Measurements from ENCODE around the gene SLC29A2. TPM values are rescaled to one million over a fixed set of nuclear protein-coding genes. Genes with fewer than 3 reads are reported as not detected.
"Not testable (repeated sequence)": the region's sequence is repeated elsewhere in the genome, so short reads cannot be mapped to it uniquely, and the experiment has no call there.

Gene SLC29A2
- total and polyA plus RNA-seq, 4 donors = 1.2 to 3.3 (median 1.5) TPM

GRCh38 chr11:66321606-66322005 lies 50.0 kb downstream of the SLC29A2 start:
- Histone ChIP-seq H3K36me3 (ENCODE audit: control insufficient read depth in 4 of 4, insufficient read depth in 3 of 4, low read depth in 1 of 4, low read length in 3 of 4) (no peaks in the 10 kb centered on the region), H3K27ac (ENCODE audit: low read depth in 1 of 2, low read length in 2 of 2) (no peak overlapping the region), H3K4me3 (ENCODE audit: low read depth in 1 of 3, low read length in 3 of 3) (no peak overlapping the region), H3K9ac (ENCODE audit: low read depth in 1 of 2, low read length in 2 of 2) (no peak overlapping the region), H3K27me3 (ENCODE audit: control insufficient read depth in 4 of 4, insufficient read depth in 4 of 4, low read length in 3 of 4) (no peaks in the 10 kb centered on the region), H3K4me1 (ENCODE audit: control insufficient read depth in 4 of 4, insufficient read depth in 4 of 4, low read length in 3 of 4) (peaks cover 3 to 12% (median 9%) of the 10 kb centered on the region in 4 donors), H3K9me3 (ENCODE audit: control insufficient read depth in 4 of 4, low read length in 3 of 4) (no peaks in the 10 kb centered on the region)
- no peak for TF ChIP-seq EGR1 (IDR thresholded peaks at IDR 0.05; ENCODE audit: low read depth in 2 of 2)
- no peak for TF ChIP-seq SP1 (IDR thresholded peaks at IDR 0.05)
- no peak for TF ChIP-seq YY1 (IDR thresholded peaks at IDR 0.05)
- TF ChIP-seq TAF1 (conservative IDR thresholded peaks at IDR 0.05) = no peak
- TF ChIP-seq HNF4G (IDR thresholded peaks at IDR 0.05) = no peak
- 96% methylated on average over 4 of the region's 4 CpGs for WGBS
- no peak for DNase-seq (ENCODE audit: low spot score)

GRCh38 chr11:66320748-66321147 lies 50.8 kb downstream of the SLC29A2 start:
- not testable (repeated sequence) for H3K36me3 ChIP-seq (ENCODE audit: control insufficient read depth in 4 of 4, insufficient read depth in 3 of 4, low read depth in 1 of 4, low read length in 3 of 4); H3K4me3 ChIP-seq (ENCODE audit: low read depth in 1 of 3, low read length in 3 of 3); H3K9me3 ChIP-seq (ENCODE audit: control insufficient read depth in 4 of 4, low read length in 3 of 4); H3K27ac ChIP-seq (ENCODE audit: low read depth in 1 of 2, low read length in 2 of 2); H3K27me3 ChIP-seq (ENCODE audit: control insufficient read depth in 4 of 4, insufficient read depth in 4 of 4, low read length in 3 of 4); H3K9ac ChIP-seq (ENCODE audit: low read depth in 1 of 2, low read length in 2 of 2); DNase-seq (ENCODE audit: low spot score)
- H3K4me1 ChIP-seq (ENCODE audit: control insufficient read depth in 4 of 4, insufficient read depth in 4 of 4, low read length in 3 of 4) = peaks cover 3 to 12% (median 9%) of the 10 kb centered on the region in 4 donors
- 91% methylated on average over 6 of the region's 6 CpGs for WGBS

- DNase-seq (ENCODE audit: low spot score); H3K9me3 ChIP-seq (ENCODE audit: control insufficient read depth in 4 of 4, low read length in 3 of 4): not testable (repeated sequence)
- WGBS = 60% methylated on average over 1 of the region's 2 CpGs
Observed at GRCh38 chr11:66320289-66320688, 51.3 kb downstream of the SLC29A2 start.

GRCh38 chr11:66318600-66318970 lies 53.0 kb downstream of the SLC29A2 start:
- DNase-seq (ENCODE audit: low spot score) = no peak
- no peaks in the 10 kb centered on the region for H3K9me3 ChIP-seq (ENCODE audit: control insufficient read depth in 4 of 4, low read length in 3 of 4)
- H3K27me3 ChIP-seq (ENCODE audit: control insufficient read depth in 4 of 4, insufficient read depth in 4 of 4, low read length in 3 of 4) = no peaks in the 10 kb centered on the region
- no peaks in the 10 kb centered on the region for H3K36me3 ChIP-seq (ENCODE audit: control insufficient read depth in 4 of 4, insufficient read depth in 3 of 4, low read depth in 1 of 4, low read length in 3 of 4)
- TF ChIP-seq YY1 (IDR thresholded peaks at IDR 0.05) (no peak), HNF4A (conservative IDR thresholded peaks at IDR 0.05) (no peak), SP1 (IDR thresholded peaks at IDR 0.05) (no peak), RXRA (IDR thresholded peaks at IDR 0.05) (no peak), MAX (IDR thresholded peaks at IDR 0.05) (no peak), FOXA2 (IDR thresholded peaks at IDR 0.05) (no peak), ZBTB33 (IDR thresholded peaks at IDR 0.05) (no peak), REST (IDR thresholded peaks at IDR 0.05) (no peak), EGR1 (IDR thresholded peaks at IDR 0.05; ENCODE audit: low read depth in 2 of 2) (no peak), ATF3 (IDR thresholded peaks at IDR 0.05) (no peak), JUND (IDR thresholded peaks at IDR 0.05) (no peak), TAF1 (conservative IDR thresholded peaks at IDR 0.05) (no peak), HNF4G (IDR thresholded peaks at IDR 0.05) (no peak), NR2F2 (IDR thresholded peaks at IDR 0.05) (no peak)
- no peak overlapping the region for H3K27ac ChIP-seq (ENCODE audit: low read depth in 1 of 2, low read length in 2 of 2)
- H3K4me3 ChIP-seq (ENCODE audit: low read depth in 1 of 3, low read length in 3 of 3) = no peak overlapping the region
- H3K9ac ChIP-seq (ENCODE audit: low read depth in 1 of 2, low read length in 2 of 2) = no peak overlapping the region
- 85% methylated on average over 3 of the region's 3 CpGs for WGBS
- peaks cover 3 to 12% (median 9%) of the 10 kb centered on the region in 4 donors for H3K4me1 ChIP-seq (ENCODE audit: control insufficient read depth in 4 of 4, insufficient read depth in 4 of 4, low read length in 3 of 4)

More at GRCh38 chr11:66320289-66320688, 51.3 kb downstream of the SLC29A2 start:
- not testable (repeated sequence) for H3K36me3 ChIP-seq (ENCODE audit: control insufficient read depth in 4 of 4, insufficient read depth in 3 of 4, low read depth in 1 of 4, low read length in 3 of 4); H3K4me3 ChIP-seq (ENCODE audit: low read depth in 1 of 3, low read length in 3 of 3); H3K27me3 ChIP-seq (ENCODE audit: control insufficient read depth in 4 of 4, insufficient read depth in 4 of 4, low read length in 3 of 4); H3K9ac ChIP-seq (ENCODE audit: low read depth in 1 of 2, low read length in 2 of 2); H3K27ac ChIP-seq (ENCODE audit: low read depth in 1 of 2, low read length in 2 of 2)
- peaks cover 3 to 12% (median 9%) of the 10 kb centered on the region in 4 donors for H3K4me1 ChIP-seq (ENCODE audit: control insufficient read depth in 4 of 4, insufficient read depth in 4 of 4, low read length in 3 of 4)

Data from liver (tissue), 9 donors.